OCI-LY1 (cell line): ENCODE results near the gene B4GALNT2.

Source experiments
- CTCF ChIP-seq: fragments of 200-600 bp; sonication (generic), shearing (Covaris generic); IDR thresholded peaks from 2 replicates; pipeline ENCODE4 v1.5.1; 2017; ENCODE audit warnings: mild to moderate bottlenecking, antibody characterized with exemption, low read length, moderate library complexity, mixed read lengths
- EZH2 ChIP-seq: fragments of 200-600 bp; sonication (generic), shearing (Covaris generic); IDR thresholded peaks from 2 replicates; pipeline ENCODE4 v1.8.0; 2017; ENCODE audit warnings: borderline replicate concordance, mixed run types, mild to moderate bottlenecking, antibody characterized with exemption, low read length, moderate library complexity, mixed read lengths

- no peak for TF ChIP-seq CTCF
- TF ChIP-seq EZH2: no peak
These were observed 32.6 kb downstream of the B4GALNT2 start for GRCh38 chr17:49165143-49165542.
